HG02884 (cell line): Measurements from ENCODE around the gene P2RY6.
"Not testable (repeated sequence)": the region's sequence is repeated elsewhere in the genome, so short reads cannot be mapped to it uniquely, and the experiment has no call there.

Experiments
- ATAC-seq: cut with Tn5 transposase; IDR thresholded peaks from one replicate; pipeline ENCODE4 v1.9.1; 2021; ENCODE audit warnings: mild to moderate bottlenecking, moderate library complexity; ENCODE audit not compliant: unreplicated experiment

The P2RY6 gene

DNA sequence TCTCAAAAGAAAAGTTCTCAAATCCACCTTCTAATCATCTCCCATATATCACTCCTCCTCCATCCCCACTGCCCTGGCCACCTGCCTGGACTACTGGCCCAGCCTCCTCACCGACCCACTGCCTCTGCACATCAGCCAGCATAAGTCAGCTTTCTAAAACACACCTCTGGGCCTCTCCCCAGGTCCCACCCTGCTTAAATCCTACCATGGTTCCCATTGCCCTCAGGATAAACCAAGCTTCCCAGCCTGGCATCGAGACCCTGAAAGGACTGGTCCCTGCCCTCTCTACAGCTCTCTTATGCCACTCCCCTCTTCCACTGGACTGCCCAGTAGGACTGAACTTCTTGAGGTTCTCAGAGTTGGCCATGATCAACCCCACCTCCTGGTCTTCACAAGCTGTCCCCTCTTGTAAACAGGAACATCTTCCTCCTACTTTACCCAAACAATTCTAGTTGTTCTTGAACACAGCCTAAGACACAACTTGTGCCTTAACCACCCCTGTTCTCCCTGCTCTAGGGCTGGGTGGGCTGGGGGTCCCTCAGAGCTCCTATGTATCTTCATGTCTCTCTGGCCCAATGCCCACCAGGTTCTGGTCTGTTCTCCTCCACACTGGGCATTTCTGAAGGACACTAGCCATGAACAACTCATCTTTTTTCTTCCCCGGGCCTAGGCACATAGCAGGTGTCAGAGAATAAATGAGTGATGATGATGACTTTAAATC, 12.6 kb upstream of the P2RY6 start:
- no peak for ATAC-seq

DNA sequence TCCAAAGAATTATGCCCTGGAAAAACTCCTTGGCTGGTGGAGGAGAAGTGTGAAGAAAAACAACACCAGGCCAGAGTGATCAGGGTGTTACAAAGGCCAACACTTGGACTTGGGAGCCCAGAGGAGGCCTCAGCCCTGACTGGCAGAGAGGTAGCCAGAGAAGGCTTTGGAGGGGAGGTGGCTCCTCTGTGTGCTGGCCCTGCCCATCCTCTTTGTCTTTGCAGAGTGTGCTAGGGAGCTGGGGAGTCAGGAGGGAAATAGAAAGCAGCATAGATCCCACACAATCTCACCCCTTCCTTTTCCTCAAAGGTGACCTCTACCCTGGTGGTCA, 12.0 kb upstream of the P2RY6 start:
- ATAC-seq: no peak

DNA sequence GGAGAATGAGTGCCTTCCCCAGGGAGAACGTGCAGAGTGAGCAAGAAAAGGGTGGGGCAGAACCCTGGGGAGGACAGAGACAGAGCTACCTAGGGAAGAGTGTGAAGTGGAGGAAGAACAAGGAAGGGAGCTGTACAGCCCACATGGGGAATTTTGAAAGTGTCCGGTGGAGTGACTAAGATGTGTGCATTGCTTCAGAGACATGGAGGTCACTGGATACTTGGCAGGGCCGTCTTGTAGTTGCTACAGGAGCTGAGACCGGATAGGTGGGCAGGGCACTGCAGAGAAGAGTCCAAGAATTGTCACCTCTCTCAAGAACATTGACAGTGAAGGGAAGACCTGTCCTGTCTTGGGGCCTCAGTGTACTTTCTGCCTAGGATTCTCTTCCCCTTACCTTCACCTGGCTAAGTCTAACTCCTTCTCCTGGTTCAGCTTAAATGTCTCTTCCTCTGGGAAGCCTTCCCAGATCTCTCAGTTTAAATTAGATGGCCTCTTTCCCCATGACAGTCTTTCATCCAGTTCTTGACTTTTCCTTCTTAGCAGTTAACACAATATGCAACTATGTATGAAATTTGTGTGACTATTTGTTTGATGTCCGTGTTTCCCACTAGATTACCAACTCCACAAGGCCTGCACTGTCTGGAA, 9.2 kb upstream of the P2RY6 start:
- no peak for ATAC-seq

DNA sequence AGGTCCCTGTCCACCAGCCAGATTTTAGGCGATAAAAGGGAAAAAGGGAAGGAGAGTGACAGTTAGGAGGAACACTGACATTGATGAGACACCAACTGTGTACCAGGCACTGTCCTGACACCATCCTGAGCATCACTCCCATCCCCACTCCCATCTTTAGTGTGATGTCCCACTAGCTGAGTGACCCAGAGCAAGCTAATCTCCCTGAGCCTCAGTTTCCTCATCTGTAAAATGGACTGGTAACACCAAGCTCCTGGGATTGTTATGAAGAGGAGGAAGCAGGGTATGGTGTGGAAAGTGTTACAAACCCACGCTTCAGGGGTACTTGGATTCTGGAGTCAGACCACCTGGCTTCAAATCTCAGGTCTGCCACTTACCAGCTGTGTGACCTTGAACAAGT, 8.5 kb upstream of the P2RY6 start:
- no peak for ATAC-seq

DNA sequence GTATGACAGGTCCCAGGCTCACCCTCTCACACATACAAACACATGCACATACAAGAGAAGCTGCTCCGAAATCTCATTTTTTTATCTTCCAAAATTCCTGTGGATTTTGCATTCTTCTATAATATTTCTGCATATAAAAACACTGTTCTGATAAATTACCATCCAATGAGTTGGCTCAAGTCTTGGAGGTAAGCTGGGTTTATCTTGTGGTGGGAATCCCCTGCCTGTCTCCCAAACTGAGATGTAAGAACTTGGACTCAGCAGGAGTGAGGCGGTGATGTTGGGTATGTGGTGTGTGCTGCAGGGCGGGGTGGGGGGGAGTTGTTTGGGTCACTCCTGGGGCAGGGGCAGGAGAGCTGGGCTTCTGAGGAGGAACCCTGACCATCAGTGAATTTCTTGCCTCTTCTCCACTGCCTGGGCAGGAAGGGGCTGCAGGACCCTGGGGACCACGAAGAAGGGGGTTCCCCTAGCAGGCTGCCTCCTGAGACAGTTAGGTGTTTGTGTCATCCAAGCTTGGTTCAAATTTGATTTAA, 6.8 kb upstream of the P2RY6 start:
- ATAC-seq: no peak

DNA sequence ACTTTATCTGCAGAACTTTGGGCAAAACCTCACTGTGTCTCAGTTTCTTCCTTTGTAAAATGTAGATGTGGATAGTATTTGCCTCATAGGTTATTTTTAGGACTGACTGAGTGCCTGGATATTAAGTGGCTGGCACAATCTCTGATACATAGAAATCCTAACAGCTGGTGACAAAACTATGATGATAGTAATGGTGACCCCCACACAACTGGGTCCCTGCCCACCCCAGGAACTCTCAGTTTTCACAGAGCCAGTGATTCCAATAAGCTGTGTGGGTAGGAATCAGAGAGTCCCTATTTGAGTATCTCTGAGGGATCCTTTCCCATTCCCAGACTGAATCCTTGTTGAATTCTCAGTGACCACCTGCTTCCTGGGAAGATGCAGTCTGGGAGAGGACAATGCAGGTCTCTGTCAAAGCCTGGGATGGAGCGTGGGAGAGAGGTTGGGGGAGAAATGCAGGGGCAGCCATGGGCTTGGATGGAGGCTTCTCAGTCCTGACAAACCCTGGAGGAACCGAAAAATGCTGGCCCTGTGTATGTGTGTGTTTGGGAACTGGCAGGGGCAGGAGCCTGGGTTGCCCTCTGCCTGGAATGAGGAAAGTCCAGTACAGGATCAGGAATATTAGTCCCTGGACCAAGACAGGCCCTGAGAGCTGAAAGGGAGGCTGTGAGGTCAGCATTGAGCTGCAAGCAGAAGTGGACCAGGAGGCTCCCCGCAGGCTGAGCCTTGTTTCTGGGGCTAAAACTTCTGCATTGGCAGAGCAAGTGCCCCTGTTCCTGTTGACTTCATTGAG, 6.1 kb upstream of the P2RY6 start:
- ATAC-seq: no peak

DNA sequence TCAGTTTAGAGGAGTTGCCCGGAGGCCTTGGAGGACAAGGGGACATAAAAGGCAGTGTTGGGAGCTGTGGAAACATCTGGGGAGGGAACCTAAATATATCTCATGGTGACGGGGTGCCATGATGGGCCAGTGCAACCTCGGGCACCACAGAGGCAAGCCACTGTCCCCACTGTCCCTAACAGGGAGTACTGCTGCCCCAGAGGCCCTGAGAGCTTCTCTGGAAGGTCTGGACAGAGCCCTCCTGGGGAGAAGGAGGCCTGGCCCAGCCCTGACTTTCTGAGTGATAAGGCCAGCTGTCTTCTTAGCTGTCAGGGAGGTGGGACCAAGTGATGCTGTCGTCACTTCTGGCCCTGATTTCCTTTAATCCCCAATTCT, 5.5 kb upstream of the P2RY6 start:
- ATAC-seq: no peak

DNA sequence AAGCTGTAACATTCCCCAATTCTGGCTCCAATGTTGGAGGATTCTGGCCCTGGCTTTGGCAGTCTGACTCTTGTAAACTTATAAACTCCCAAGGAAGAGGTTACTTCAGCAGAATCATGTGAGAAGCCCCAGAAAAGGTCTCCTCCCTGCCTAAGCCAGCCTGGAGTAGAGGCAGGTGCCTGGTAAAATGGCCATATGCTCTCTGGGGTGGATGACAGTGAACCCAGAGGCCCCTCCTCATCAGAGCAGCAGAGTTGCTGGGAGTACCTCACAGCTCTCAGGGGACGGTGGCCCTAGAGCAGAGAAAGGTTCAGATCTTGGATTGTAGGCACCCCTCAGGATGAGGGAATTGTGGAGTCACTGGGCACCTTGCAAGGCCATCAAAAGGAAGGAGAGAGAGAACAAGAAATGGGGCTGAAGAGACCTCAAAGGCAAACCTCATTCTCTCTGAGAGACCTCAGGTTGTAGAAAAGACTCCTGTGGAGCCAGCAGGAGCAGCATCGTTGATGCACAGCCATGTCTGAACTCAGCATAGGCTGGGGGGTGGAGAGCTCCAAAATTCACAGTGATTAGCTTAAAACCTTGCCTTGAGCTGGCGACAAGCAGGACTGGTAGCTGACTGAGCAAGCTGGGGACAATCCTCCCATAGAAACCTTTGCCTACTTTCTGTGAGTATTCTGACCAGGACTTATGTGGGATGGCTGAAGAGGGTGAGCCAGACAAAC, 4.9 kb upstream of the P2RY6 start:
- no peak for ATAC-seq

DNA sequence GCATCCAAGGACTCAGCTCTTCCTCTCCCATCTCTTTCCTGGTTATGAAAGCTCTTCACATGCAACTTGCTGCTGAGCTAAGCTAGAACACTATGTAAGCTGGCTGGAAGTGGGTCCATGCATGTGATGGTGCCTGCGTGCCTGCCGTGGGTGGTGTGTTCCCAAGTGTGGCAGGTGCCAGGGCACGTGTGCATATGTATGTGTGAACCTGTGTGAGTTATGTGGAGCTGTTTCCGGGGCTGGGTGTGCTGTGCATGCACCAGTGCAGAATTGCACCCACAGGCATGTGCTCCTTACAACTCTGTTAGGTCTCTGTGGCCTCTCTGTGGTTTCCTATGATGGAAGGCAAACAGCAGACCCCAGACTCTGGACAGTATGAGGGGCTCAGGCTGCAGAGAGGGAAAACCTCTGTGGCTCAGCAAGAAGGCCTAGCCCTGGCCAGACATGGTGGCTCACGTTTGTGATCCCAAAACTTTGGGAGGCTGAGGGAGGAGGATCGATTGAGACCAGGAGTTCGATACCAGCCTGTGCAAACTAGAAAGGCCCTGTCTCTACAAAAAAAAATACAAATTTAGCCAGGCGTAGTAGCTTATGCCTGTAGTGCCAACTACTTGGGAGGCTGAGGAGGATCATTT, 4.1 kb upstream of the P2RY6 start:
- ATAC-seq: no peak

DNA sequence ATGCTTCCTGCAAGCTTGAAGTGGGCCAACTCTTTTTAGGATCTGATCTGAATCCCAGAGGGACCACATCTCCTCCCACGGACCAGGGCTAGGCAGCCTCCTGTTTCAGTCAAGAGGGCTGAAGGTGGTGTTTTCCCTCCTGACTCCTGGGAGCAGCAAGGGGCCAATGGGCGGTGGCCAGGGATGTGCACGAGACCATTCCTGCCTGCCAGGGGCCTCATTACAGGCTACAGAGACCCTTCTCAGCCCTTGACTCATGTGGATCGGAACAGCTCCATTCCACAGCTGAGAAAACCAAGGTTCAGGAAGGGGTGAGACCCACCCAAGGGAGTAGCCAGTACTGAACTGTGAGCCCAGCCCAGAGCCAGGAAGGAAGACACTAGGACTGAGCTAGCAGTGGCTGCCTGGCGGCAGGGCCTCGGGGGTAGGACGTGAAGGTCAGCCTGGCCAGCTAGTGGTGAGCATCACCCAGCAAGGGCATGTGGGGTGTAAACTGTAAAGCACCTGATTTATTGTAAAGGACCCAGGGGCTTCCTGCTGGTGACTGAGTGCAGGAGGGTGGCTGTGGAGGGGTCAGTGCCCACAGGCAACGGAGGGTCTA, 3.4 kb upstream of the P2RY6 start:
- no peak for ATAC-seq

DNA sequence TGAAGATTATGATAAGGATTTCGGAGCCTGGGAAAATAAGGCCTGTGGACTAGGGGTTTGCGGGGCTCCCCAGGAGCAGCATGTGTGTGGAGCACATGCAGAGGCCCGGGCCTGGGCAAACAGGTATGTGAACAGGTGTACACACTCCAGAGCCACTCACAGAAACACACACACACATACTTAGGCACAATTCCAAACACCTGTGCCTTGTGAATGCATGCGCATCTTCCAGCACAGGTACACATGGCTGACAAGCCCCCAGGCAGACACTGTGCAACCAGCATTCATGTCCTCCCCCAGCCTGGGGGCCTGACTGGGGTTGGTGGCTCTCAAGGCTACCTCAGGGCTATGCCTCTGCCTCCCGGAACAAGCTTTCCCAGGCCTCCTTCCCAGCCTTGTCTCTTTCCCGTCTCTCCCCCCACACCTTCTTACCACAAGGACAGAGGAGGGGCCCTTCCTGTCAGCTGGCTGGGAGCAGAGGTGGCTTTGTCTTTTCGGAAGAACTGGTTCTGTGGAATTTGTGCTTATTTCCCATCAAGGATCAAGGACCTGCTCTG, 2.6 kb upstream of the P2RY6 start:
- no peak for ATAC-seq

DNA sequence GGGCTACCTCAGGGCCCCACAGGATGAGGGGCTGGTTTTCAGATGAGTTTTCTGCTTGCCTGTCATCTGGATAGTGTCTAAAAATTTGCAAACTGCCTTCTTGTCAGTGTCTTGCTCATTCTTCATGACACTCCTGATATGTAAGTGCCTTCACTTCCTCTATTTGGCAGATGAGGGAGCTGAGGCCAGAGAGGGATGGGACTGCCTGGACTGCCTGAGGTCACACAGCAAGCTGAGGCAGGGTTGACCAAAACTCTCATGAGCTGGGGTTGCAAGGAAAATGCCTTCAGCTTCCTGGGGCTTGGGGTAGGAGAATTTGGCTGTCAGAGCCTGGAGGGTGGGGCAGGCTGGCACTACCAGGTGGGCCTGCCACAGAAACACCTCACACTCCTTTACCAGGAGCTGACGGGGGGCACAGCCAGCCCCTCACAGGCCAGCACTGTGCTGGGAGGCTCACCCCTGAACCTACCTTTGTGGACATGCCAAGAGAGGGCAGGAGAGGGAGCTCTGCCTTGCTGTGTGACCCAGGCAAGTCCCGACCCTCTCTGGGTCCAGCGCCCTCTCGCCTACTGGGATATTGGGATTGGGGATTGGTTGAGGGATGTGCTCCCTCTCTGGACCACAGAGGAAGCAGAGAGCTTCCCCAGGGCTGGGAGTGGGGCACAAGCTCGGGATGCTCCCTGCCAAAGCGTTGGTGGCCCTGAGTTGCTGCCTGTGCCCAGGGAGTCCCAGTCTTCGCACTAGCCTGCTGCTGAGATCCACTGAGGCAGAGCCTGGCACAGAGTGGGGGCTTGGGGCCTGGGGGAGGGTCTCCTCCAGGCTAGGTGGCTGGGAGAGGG, 1.9 kb upstream of the P2RY6 start:
- no peak for ATAC-seq

DNA sequence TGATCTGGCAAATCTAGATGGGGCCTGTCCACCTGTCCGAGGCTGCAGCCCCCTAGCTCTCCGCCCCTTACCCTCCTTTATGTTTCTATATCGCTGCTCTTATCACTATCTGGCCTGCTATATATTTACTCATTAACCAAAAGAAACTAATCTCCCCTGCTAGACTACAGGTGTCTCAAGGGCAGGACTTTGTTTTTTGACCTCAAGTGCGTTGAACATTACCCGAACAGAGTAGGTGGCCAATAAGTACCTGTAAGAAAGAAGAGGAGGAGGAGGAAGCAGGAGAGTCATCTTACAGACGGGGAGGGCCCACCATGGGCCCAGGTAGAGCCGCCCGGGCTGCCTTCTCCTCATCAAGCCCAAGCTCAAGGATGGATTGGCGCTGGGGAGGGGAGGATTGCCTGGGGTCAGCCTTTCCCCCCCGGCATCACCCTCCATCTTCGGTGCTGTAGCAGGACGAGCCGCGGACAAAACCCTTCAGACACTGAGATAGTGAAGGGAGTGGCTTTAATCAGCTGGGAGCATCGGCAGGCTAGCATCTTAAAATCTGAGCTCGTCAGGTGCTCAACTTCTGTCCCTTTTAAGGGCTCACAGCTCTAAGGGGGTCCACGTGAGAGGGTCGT, 1.2 kb upstream of the P2RY6 start:
- ATAC-seq: no peak

DNA sequence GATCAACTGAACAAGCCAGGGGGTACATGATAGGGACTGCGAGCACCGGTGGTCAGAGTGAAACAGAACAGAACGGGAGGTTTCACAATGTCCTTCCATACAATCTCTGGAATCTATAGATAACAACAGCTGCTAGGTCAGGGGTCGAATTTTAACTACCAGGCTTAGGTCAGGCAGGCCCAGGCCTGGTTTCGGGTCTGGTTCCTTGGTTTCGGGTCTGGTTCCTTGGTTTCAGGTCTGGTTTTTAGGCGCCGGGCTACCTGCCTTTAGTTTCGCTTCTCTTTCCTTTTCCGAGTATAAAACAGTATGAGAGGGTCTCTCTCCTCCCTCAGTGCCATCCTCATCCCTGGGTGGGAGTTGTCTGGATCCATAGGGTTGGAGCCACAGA, 666 bp upstream of the P2RY6 start:
- ATAC-seq: not testable (repeated sequence)

DNA sequence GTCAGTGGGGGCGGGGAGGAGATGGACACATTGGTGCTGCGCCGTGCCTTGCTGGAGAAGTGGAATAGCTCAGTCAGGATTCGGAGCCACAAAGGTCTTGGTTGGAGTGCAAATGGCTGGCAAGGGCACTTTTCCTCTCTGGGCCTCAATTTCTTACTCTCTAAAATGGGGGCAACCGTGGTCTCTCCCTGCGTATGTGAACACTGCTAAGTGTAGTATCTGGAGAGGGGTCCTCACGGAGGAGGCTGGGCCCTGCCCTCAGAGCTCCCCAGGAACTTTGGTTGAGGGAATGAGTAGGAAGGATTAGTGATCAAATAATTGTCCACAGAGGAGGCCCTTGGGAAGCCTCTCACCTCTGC, 521 bp downstream of the P2RY6 start:
- ATAC-seq: no peak

DNA sequence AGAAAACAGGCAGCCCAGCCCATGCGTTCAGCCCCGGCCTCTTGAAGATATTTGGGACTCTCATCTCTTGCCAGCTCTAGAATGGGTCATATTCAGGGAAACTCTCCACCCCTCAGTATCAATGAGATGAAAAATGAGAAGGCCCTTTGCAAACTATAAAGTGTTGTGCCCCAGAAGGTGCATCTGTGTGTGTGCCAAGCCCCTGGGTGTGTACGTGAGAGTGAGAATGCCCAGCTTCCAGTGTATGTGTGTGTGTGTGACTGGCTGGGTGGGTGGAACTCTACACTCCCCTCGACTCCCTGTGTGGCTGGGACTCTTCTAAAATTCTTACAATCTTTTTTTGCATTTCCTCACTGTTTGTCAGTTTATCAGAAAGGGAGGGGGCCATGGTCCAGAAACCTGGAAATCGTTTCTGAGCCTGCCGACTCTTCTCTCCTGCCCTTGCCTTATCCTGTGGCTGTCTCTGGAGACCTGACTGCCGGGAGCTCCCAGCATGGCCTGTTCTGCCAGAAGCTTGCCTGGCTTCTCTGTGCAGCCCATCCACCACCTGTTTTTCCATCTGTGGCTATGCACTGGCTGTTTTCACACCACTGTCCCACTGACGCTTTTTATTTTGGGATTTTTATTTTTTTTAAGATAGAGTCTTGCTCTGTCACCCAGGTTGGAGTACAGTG, 1.2 kb downstream of the P2RY6 start:
- no peak for ATAC-seq

DNA sequence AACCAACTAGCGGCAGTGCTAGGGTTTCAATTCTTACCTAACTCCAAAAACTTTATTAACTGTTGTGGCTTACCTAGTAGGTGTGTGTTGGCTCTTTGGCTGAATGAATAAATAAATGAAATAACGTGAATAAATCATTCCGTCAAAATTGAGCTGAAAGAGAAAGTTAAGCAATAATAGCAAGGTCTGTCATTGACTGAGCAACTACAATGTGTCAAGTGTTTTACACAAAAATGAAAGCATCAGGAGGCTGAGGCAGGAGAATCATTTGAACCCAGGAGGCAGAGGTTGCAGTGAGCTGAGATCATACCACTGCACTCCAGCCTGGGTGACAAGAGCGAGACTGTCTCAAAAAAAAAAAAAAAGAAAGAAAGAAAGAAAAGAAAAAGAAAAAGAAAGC, 2.1 kb downstream of the P2RY6 start:
- not testable (repeated sequence) for ATAC-seq

DNA sequence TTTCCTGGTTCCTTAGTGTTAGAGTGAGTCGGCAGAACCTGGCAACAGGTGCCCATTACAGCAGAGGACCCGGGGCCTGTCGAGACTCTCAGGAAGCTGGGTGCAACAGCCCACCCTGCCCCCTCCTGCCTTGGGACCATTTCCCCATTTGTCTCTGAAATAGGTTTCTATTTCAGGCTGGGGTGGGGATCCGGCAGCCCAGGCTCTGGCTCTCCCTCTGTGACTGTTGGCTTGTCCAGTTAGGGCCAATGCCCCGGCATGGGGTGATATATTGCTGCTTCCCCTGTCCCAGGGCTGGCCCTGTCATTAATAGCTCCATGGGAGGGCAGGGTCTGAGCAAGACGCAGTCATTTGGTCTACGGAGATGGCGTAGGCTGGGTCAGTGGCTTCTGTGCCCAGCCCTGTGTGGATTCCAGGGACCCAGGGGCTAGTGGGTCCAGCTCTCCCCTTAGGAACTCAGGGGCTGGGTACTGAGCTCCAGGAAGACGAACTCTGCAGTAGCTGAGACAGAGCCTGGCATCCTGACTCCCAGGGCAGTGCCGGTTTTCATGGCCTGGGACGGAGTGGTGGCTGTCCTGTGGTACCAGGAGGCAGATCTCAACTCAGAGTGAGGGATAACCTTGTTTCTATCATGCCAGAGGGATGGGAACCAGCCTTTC, 2.7 kb downstream of the P2RY6 start:
- ATAC-seq: no peak
